KMS-11 (cell line): ENCODE data around the gene EYA4.

ENCODE experiments used
- H2AFZ ChIP-seq: fragments of 200-600 bp; sonication (generic); 2 replicates; pipeline ENCODE4 v1.6.1; 2016; ENCODE audit warnings: antibody characterized with exemption, mixed run types, low read depth
- H3K27ac ChIP-seq: fragments of 200-600 bp; sonication (generic); 2 replicates; pipeline ENCODE4 v1.6.1; 2016; ENCODE audit warnings: mild to moderate bottlenecking, mixed run types
- H3K27me3 ChIP-seq: fragments of 200-600 bp; sonication (generic); 2 replicates; pipeline ENCODE4 v1.6.1; 2017; ENCODE audit warnings: mild to moderate bottlenecking, low read depth, mixed run types, moderate library complexity; ENCODE audit not compliant: insufficient read depth
- H3K36me3 ChIP-seq: fragments of 200-600 bp; sonication (generic); 2 replicates; pipeline ENCODE4 v1.6.1; 2017; ENCODE audit warnings: mild to moderate bottlenecking, mixed run types; ENCODE audit not compliant: insufficient read depth
- H3K4me1 ChIP-seq: fragments of 200-600 bp; sonication (generic); 2 replicates; pipeline ENCODE4 v1.6.1; 2016; ENCODE audit warnings: mild to moderate bottlenecking, low read depth, mixed run types; ENCODE audit not compliant: poor library complexity, severe bottlenecking
- H3K4me2 ChIP-seq: fragments of 200-600 bp; sonication (generic); 2 replicates; pipeline ENCODE4 v1.7.0; 2016; ENCODE audit warnings: mild to moderate bottlenecking, mixed run types
- H3K4me3 ChIP-seq: fragments of 200-600 bp; sonication (generic); IDR thresholded peaks from 2 replicates; pipeline ENCODE4 v1.6.1; 2017; ENCODE audit warnings: low read depth, low read length, mixed read lengths; ENCODE audit not compliant: insufficient read depth
- H3K79me2 ChIP-seq: fragments of 200-600 bp; sonication (generic); 2 replicates; pipeline ENCODE4 v1.6.1; 2016; ENCODE audit warnings: low read depth, mixed run types; ENCODE audit not compliant: insufficient read depth
- H3K9ac ChIP-seq: fragments of 200-600 bp; sonication (generic); 2 replicates; pipeline ENCODE4 v1.6.1; 2016; ENCODE audit warnings: mild to moderate bottlenecking, mixed run types
- H4K20me1 ChIP-seq: fragments of 200-600 bp; sonication (generic); 2 replicates; pipeline ENCODE4 v1.6.1; 2016; ENCODE audit warnings: mild to moderate bottlenecking, mixed run types; ENCODE audit not compliant: insufficient read depth
- CTCF ChIP-seq: fragments of 200-600 bp; sonication (generic); conservative IDR thresholded peaks from 2 replicates; pipeline ENCODE4 v1.6.1; 2017; ENCODE audit warnings: low read depth, mild to moderate bottlenecking, antibody characterized with exemption, low read length, moderate library complexity, mixed read lengths

Gene EYA4

GRCh38 chr6:133314947-133315346 is 73.8 kb downstream of the EYA4 start:
- H3K27ac ChIP-seq = no peak overlapping the region
- H3K9ac ChIP-seq = no peak overlapping the region
- no peak overlapping the region for H3K4me2 ChIP-seq
- H3K4me1 ChIP-seq = peaks cover 5% of the 10 kb centered on the region
- no peak overlapping the region for H2AFZ ChIP-seq
- H3K4me3 ChIP-seq = no peak overlapping the region
- H3K36me3 ChIP-seq = no peaks in the 10 kb centered on the region
- TF ChIP-seq CTCF = no peak
- no peaks in the 10 kb centered on the region for H3K79me2 ChIP-seq
- H4K20me1 ChIP-seq = no peaks in the 10 kb centered on the region
- no peaks in the 10 kb centered on the region for H3K27me3 ChIP-seq

DNA sequence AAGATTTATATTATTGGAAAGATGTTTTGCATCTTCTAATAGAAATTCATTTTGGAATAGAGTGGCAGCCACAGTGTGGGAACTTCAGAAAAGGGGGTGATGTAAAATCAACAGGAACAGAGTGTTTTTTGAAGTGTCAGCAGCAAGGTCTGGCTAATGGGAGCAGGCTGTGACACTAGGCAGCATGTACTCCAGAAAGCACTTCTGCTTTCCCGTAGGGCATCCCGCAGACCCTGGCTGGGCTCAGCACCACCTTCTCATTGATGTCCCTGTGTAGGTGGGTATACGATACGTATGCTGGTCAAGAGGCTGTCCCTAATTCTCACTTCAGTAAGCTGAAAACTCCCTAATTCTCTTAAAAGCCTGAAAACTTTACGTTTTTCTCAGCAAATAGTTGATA is 74.7 kb downstream of the EYA4 start:
- Histone ChIP-seq H3K4me3 (no peak overlapping the region), H4K20me1 (no peaks in the 10 kb centered on the region), H3K9ac (no peak overlapping the region), H3K27ac (no peak overlapping the region), H2AFZ (no peak overlapping the region), H3K79me2 (no peaks in the 10 kb centered on the region), H3K4me1 (peaks cover 5% of the 10 kb centered on the region), H3K4me2 (no peak overlapping the region), H3K27me3 (no peaks in the 10 kb centered on the region), H3K36me3 (no peaks in the 10 kb centered on the region)
- no peak for TF ChIP-seq CTCF

DNA sequence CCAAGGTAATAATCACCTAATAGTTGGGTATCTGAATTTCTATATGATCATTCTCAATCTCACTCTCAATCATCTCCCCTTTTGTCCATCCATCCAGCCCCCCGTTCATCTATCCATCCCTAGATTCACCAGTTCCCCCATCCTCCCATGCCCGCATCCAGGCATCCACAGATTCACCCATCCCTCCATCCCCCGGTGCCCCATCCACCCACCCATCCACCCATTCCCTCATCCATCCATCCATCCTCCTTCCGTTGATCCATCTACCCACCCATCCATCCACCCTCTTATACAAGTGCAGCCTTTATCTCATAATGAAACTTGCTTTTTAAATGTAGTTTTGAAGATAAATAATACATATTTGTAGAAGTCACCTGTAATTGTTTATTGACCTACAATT is 76.5 kb downstream of the EYA4 start:
- H3K79me2 ChIP-seq = no peaks in the 10 kb centered on the region
- H3K4me1 ChIP-seq = peaks cover 5% of the 10 kb centered on the region
- no peak overlapping the region for H3K27ac ChIP-seq
- no peaks in the 10 kb centered on the region for H3K36me3 ChIP-seq
- TF ChIP-seq CTCF = no peak
- no peak overlapping the region for H3K9ac ChIP-seq
- no peak overlapping the region for H2AFZ ChIP-seq
- no peaks in the 10 kb centered on the region for H3K27me3 ChIP-seq
- no peaks in the 10 kb centered on the region for H4K20me1 ChIP-seq
- no peak overlapping the region for H3K4me2 ChIP-seq
- H3K4me3 ChIP-seq = no peak overlapping the region

DNA sequence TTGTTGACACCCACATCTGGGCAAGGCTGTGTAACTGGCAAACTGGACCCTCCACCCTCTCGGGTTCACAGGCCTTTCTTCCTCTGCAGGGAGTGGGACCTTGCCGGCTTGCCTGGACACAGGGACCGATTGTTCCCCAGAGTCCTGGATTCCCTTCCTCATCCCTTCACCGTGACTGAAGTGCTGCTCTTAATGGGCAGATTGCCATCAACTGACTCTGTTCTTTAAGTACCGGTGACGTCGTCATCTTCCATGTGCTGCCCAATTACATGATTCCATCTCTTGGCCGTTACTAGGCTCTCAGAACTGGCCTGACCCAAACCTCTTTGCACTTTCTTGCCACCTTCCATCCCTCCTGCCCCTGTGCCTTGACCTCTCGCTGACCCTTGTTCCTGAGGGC is 85.4 kb downstream of the EYA4 start:
- no peak overlapping the region for H3K4me3 ChIP-seq
- H3K36me3 ChIP-seq = no peaks in the 10 kb centered on the region
- no peak overlapping the region for H3K4me2 ChIP-seq
- no peaks in the 10 kb centered on the region for H3K4me1 ChIP-seq
- H3K79me2 ChIP-seq = no peaks in the 10 kb centered on the region
- H3K27ac ChIP-seq = no peak overlapping the region
- H3K27me3 ChIP-seq = no peaks in the 10 kb centered on the region
- TF ChIP-seq CTCF = no peak
- no peak overlapping the region for H2AFZ ChIP-seq
- no peaks in the 10 kb centered on the region for H4K20me1 ChIP-seq
- no peak overlapping the region for H3K9ac ChIP-seq

- H3K4me2 ChIP-seq = no peak overlapping the region
- no peak for TF ChIP-seq CTCF
Observed at GRCh38 chr6:133333852-133334251, 92.7 kb downstream of the EYA4 start.

More at GRCh38 chr6:133333852-133334251, 92.7 kb downstream of the EYA4 start:
- Histone ChIP-seq H3K27ac (no peak overlapping the region), H4K20me1 (no peaks in the 10 kb centered on the region), H3K27me3 (no peaks in the 10 kb centered on the region), H2AFZ (no peak overlapping the region), H3K4me1 (no peaks in the 10 kb centered on the region), H3K36me3 (no peaks in the 10 kb centered on the region), H3K4me3 (no peak overlapping the region), H3K9ac (no peak overlapping the region), H3K79me2 (no peaks in the 10 kb centered on the region)
